Vagina (tissue), 2 donors: ENCODE data around the gene OR12D1. TPM values are rescaled to one million over a fixed set of nuclear protein-coding genes. Genes with fewer than 3 reads are reported as not detected.
"Not testable (repeated sequence)": the region's sequence is repeated elsewhere in the genome, so short reads cannot be mapped to it uniquely, and the experiment has no call there.

ENCODE experiments used
- DNase-seq, 2 donors: peaks; one replicate each; pipeline ENCODE4 v3.0.0-alpha.2; 2017; ENCODE audit errors: extremely low spot score in 2 of 2
- H3K27ac ChIP-seq: fragments of 200-600 bp; sonication (generic); one replicate; pipeline ENCODE4 v1.5.1; 2019
- H3K27me3 ChIP-seq: fragments of 200-600 bp; sonication (generic); one replicate; pipeline ENCODE4 v1.5.1; 2019
- H3K36me3 ChIP-seq, 2 donors: fragments of 200-600 bp; sonication (generic); one replicate each; pipeline ENCODE4 v1.5.1; 2017 to 2019
- H3K4me1 ChIP-seq: fragments of 200-600 bp; sonication (generic); one replicate; pipeline ENCODE4 v1.5.1; 2019
- H3K4me3 ChIP-seq, 2 donors: fragments of 200-600 bp; sonication (generic); 1 replicate in 1 of 2; 2 replicates in 1 of 2; pipeline ENCODE4 v1.5.1; 2016 to 2019
- H3K9me3 ChIP-seq: fragments of 200-600 bp; sonication (generic); one replicate; pipeline ENCODE4 v1.5.1; 2019
- CTCF ChIP-seq, 3 experiments: fragments of 450-650 bp in 2 of 3; fragments of 200-600 bp in 1 of 3; sonication (generic) in 1 of 3; IDR thresholded peaks; one replicate each; pipeline ENCODE4 v1.5.1; 2017 to 2019; ENCODE audit warnings: antibody characterized with exemption in 3 of 3, mild to moderate bottlenecking in 2 of 3, moderate library complexity in 2 of 3
- POLR2A ChIP-seq, 2 donors: fragments of 450-650 bp; IDR thresholded peaks; one replicate each; pipeline ENCODE4 v1.6.1; 2017; ENCODE audit warnings: antibody characterized with exemption in 2 of 2, mild to moderate bottlenecking in 2 of 2, moderate library complexity in 2 of 2
- POLR2AphosphoS5 ChIP-seq, 2 donors: sonication (generic); formaldehyde crosslinking; IDR thresholded peaks; one replicate each; pipeline ENCODE4 v1.9.0; 2017; ENCODE audit warnings: antibody characterized with exemption in 2 of 2, mild to moderate bottlenecking in 2 of 2, low read depth in 1 of 2; ENCODE audit not compliant: insufficient read depth in 1 of 2
- intact Hi-C: fragments of 100-400 bp; cut with DNase I; formaldehyde crosslinking; loops from one replicate; pipeline ENCODE4 v1.15.1; 2023
- total RNA-seq: library from RNA; depleted of rRNA; stranded (reverse); fragments of >200 nt; gene quantifications from one replicate; pipeline ENCODE4 v1.2.3, GENCODE V29; 2016

Gene OR12D1
- total RNA-seq, 1 donor from 2014 or later, result not detected

DNA sequence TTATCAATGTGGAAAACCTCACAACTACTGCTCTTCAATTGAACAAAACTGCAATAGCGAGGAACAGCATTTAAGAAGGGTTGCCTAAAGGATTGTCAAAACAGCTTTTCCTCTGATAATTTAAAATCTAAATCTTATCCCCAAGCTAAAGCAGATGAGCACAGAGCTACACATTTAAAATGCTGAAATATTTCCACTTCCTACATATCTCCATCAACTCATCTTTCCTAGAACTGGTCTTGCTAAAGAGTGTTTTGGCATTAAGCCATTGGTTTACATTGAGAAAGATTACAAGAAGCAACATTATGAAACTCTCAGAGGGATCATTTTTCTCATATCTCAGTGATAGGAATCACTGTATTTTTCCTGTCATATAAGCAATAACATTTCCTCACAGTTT is 28.0 kb downstream of the OR12D1 start:
- TF ChIP-seq POLR2A (IDR thresholded peaks at IDR 0.05) (no peak), POLR2AphosphoS5 (IDR thresholded peaks at IDR 0.05; ENCODE audit: insufficient read depth in 1 of 2, low read depth in 1 of 2) (no peak), CTCF (IDR thresholded peaks at IDR 0.05) (no peak)

GRCh38 chr6:29444031-29444430 is 29.3 kb downstream of the OR12D1 start:
- H3K36me3 ChIP-seq, H3K4me1 ChIP-seq, H3K27ac ChIP-seq, H3K9me3 ChIP-seq, DNase-seq, intact Hi-C loops, H3K4me3 ChIP-seq, H3K27me3 ChIP-seq: not testable (repeated sequence)

More for the DNA sequence above, 28.0 kb downstream of the OR12D1 start:
- Histone ChIP-seq H3K9me3 (no peaks in the 10 kb centered on the region), H3K36me3 (no peaks in the 10 kb centered on the region), H3K27me3 (no peaks in the 10 kb centered on the region), H3K4me1 (no peaks in the 10 kb centered on the region), H3K27ac (no peak overlapping the region), H3K4me3 (no peak overlapping the region)
- intact Hi-C loops, result no loop called here
- no peak for DNase-seq

DNA sequence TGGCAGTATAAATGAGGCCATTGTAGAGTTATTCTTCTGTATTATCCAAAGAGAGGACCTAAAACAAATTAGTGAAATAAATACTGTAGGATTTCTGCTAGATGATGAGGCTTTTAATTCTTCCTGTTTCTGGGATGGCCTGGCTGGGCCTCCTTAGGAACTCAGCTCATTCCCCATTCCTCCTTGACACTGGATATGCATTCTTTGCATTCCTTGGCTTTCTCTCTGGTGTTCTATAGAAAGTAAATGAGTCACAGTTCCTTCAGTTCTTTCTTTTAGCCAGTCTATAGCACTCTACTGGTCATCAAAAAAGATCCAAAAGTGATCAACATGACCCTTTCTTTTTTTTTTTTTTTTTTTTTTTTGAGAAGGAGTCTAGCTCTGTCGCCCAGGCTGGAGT is 32.9 kb downstream of the OR12D1 start:
- intact Hi-C loops, result no loop called here
- H3K4me1 ChIP-seq, result no peaks in the 10 kb centered on the region
- H3K36me3 ChIP-seq, result no peaks in the 10 kb centered on the region
- no peak overlapping the region for H3K27ac ChIP-seq
- DNase-seq, result no peak
- H3K27me3 ChIP-seq, result no peaks in the 10 kb centered on the region
- H3K9me3 ChIP-seq, result no peaks in the 10 kb centered on the region
- TF ChIP-seq POLR2A (IDR thresholded peaks at IDR 0.05) (no peak), POLR2AphosphoS5 (IDR thresholded peaks at IDR 0.05; ENCODE audit: insufficient read depth in 1 of 2, low read depth in 1 of 2) (no peak), CTCF (IDR thresholded peaks at IDR 0.05) (no peak)
- H3K4me3 ChIP-seq, result no peak overlapping the region

- intact Hi-C loops, result no loop called here
- TF ChIP-seq CTCF (IDR thresholded peaks at IDR 0.05) (no peak), POLR2A (IDR thresholded peaks at IDR 0.05) (no peak), POLR2AphosphoS5 (IDR thresholded peaks at IDR 0.05; ENCODE audit: insufficient read depth in 1 of 2, low read depth in 1 of 2) (no peak)
- H3K36me3 ChIP-seq, result no peaks in the 10 kb centered on the region
- no peaks in the 10 kb centered on the region for H3K4me1 ChIP-seq
- DNase-seq, result no peak
- H3K9me3 ChIP-seq, result no peaks in the 10 kb centered on the region
- no peak overlapping the region for H3K27ac ChIP-seq
- H3K4me3 ChIP-seq, result no peak overlapping the region
- no peaks in the 10 kb centered on the region for H3K27me3 ChIP-seq
Measured at GRCh38 chr6:29451471-29452193, 36.9 kb downstream of the OR12D1 start.

DNA sequence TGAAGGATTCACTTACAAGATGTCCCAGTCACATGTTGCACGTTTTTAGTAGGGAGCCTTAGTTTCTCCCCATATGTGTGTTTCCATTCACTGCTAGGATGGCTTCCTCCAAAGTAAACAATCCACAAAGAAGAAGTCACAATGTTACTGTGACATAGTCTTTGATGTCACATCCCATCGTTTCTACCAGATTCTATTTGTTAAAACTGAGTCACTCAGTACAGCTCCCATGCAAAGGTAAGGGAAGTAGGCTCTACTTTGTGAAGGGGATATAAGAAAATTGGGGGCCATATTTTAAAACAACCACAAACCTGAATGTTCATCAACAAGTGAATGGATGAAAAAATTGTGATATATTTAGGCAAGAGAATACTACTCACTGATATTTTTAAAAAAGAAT is 42.2 kb downstream of the OR12D1 start, which contains the start of the genes OR11A1 and OR2H1:
TSS of gene OR11A1 (minus strand) at position 101 of the 400 bp plus-strand sequence. CDS start 29,430 bp downstream, outside the sequence.
TSS of gene OR2H1 (plus strand) at position 185 of the 400 bp plus-strand sequence. CDS start 4,615 bp downstream, outside the sequence.
- no peaks in the 10 kb centered on the region for H3K4me1 ChIP-seq
- no peak for DNase-seq
- intact Hi-C loops, result no loop called here

More for the DNA sequence above, 42.2 kb downstream of the OR12D1 start, which contains the start of the genes OR11A1 and OR2H1:
- no peaks in the 10 kb centered on the region for H3K9me3 ChIP-seq
- TF ChIP-seq POLR2AphosphoS5 (IDR thresholded peaks at IDR 0.05; ENCODE audit: insufficient read depth in 1 of 2, low read depth in 1 of 2), result no peak
- no peak for TF ChIP-seq CTCF (IDR thresholded peaks at IDR 0.05)
- TF ChIP-seq POLR2A (IDR thresholded peaks at IDR 0.05), result no peak
- no peak within 1 kb of the TSS for H3K4me3 ChIP-seq
- no peaks in the 10 kb centered on the region for H3K27me3 ChIP-seq
- H3K27ac ChIP-seq, result no peak within 1 kb of the TSS
- no peaks in the 10 kb centered on the region for H3K36me3 ChIP-seq
